Common myeloid progenitor, CD34-positive (primary cell): ENCODE measurements around the gene VASN. TPM values are rescaled to one million over a fixed set of nuclear protein-coding genes. Genes with fewer than 3 reads are reported as not detected.

Source experiments
- CTCF ChIA-PET: fragments of 350-600 bp; sonication (Branson Sonifier 250); formaldehyde crosslinking; loops from one replicate; lab custom pipeline; 2021; ENCODE audit warnings: antibody characterized with exemption; lab: Charles Lee
- POLR2A ChIA-PET: fragments of 350-600 bp; sonication (Branson Sonifier 250); formaldehyde crosslinking; loops from one replicate; lab custom pipeline; 2021; ENCODE audit warnings: antibody characterized with exemption; lab: Charles Lee
- DNase-seq, 3 donors: peaks; one replicate each; pipeline versions ENCODE4 v3.0.0 to v3.0.0-alpha.2; 2013
- H3K27ac ChIP-seq, 2 experiments: 1 replicate in 1 of 2; 2 replicates in 1 of 2; pipeline ENCODE4 v1.7.0; 2013; ENCODE audit warnings: inconsistent platforms in 2 of 2, low read length in 2 of 2, mild to moderate bottlenecking in 2 of 2, low read depth in 1 of 2, moderate library complexity in 1 of 2; ENCODE audit not compliant: severe bottlenecking in 2 of 2, insufficient read depth in 1 of 2, poor library complexity in 1 of 2
- H3K27me3 ChIP-seq, 5 experiments: replicated peaks in 2 of 5; 1 replicate in 3 of 5; 2 replicates in 2 of 5; pipeline versions ENCODE4 v1.6.1 to v1.7.0; 2013; ENCODE audit warnings: low read length in 4 of 5, mild to moderate bottlenecking in 2 of 5, moderate library complexity in 2 of 5, inconsistent platforms in 1 of 5; ENCODE audit not compliant: insufficient read depth in 5 of 5, control insufficient read depth in 4 of 5
- H3K36me3 ChIP-seq, 4 experiments: 1 replicate in 2 of 4; 2 replicates in 2 of 4; pipeline versions ENCODE4 v1.6.1 to v1.7.0; 2013; ENCODE audit warnings: low read length in 3 of 4, control low read depth in 1 of 4, mild to moderate bottlenecking in 1 of 4; ENCODE audit not compliant: control insufficient read depth in 4 of 4, insufficient read depth in 4 of 4
- H3K4me1 ChIP-seq, 4 experiments: 1 replicate in 3 of 4; 2 replicates in 1 of 4; pipeline versions ENCODE4 v1.6.1 to v1.7.1; 2013; ENCODE audit warnings: low read length in 3 of 4, mild to moderate bottlenecking in 3 of 4, control low read depth in 1 of 4, inconsistent platforms in 1 of 4, moderate library complexity in 1 of 4; ENCODE audit not compliant: control insufficient read depth in 4 of 4, insufficient read depth in 4 of 4; ENCODE audit errors: control extremely low read depth in 1 of 4
- H3K4me3 ChIP-seq, 7 experiments: 1 replicate in 4 of 7; 2 replicates in 3 of 7; pipeline versions ENCODE4 v1.5.1 to v1.7.0; 2013; ENCODE audit warnings: mild to moderate bottlenecking in 7 of 7, low read length in 6 of 7, moderate library complexity in 6 of 7, inconsistent platforms in 2 of 7, low read depth in 2 of 7, control low read depth in 1 of 7; ENCODE audit not compliant: insufficient read depth in 4 of 7, control insufficient read depth in 1 of 7; ENCODE audit errors: extremely low read depth in 1 of 7
- H3K9me3 ChIP-seq, 5 experiments: 1 replicate in 4 of 5; 2 replicates in 1 of 5; pipeline versions ENCODE4 v1.6.1 to v1.7.1; 2013; ENCODE audit warnings: low read length in 4 of 5, mild to moderate bottlenecking in 2 of 5, inconsistent platforms in 1 of 5, low read depth in 1 of 5, moderate library complexity in 1 of 5; ENCODE audit not compliant: control insufficient read depth in 4 of 5, insufficient read depth in 2 of 5; ENCODE audit errors: control extremely low read depth in 1 of 5
- WGBS: methylation state at CpG from one replicate; pipeline ENCODE4 v1.1.5; 2013; ENCODE audit not compliant: insufficient coverage; 5-methylcytosine and 5-hydroxymethylcytosine counted together
- polyA plus RNA-seq: library from polyadenylated mRNA; unstranded; fragments of 120-200 nt; gene quantifications from one replicate; pipeline ENCODE4 v1.2.1, GENCODE V29; 2013

Gene VASN
- polyA plus RNA-seq = 0.09 TPM

- CTCF ChIA-PET = interaction anchor here (0.9 to 2.4 kb wide), 5 partner anchors 12 to 31 kb away, joined by 3 to 7 read pairs (median 4); no protein-coding TSS in a partner anchor
Measured at GRCh38 chr16:4371357-4372000, at the start of gene VASN. VASN (plus strand) TSS chr16:4371848; CDS start chr16:4380878, 9,030 bp downstream.

GRCh38 chr16:4322121-4323052, 49.3 kb upstream of the VASN start:
- CTCF ChIA-PET = interaction anchor here (14.1 kb wide), 1 partner anchor 14 kb away, joined by 188 read pairs; no protein-coding TSS in a partner anchor

More at GRCh38 chr16:4371357-4372000, at the start of gene VASN:
- no peak within 1 kb of the TSS for H3K27ac ChIP-seq
- DNase-seq = peak; percentile 52 to 65 (median 63)
- H3K27me3 ChIP-seq = peaks cover 0 to 8% (median 0%) of the 10 kb centered on the region in 5 experiments
- POLR2A ChIA-PET = interaction anchor here (0.5 kb wide), 1 partner anchor 71 kb away, joined by 3 read pairs; no protein-coding TSS in a partner anchor
- peak within 1 kb of the TSS; percentile 24 to 68 (median 52) for H3K4me3 ChIP-seq
- H3K36me3 ChIP-seq = peaks cover 0 to 18% (median 12%) of the 10 kb centered on the region in 4 experiments
- no peaks in the 10 kb centered on the region for H3K9me3 ChIP-seq
- WGBS = 8% methylated on average over 41 of the region's 50 CpGs
- H3K4me1 ChIP-seq = peaks cover 0 to 15% (median 12%) of the 10 kb centered on the region in 4 experiments

GRCh38 chr16:4323071-4323844, 48.4 kb upstream of the VASN start:
- H3K4me1 ChIP-seq = peaks cover 0 to 11% (median 10%) of the 10 kb centered on the region in 4 experiments
- CTCF ChIA-PET = interaction anchor here (14.1 kb wide), 1 partner anchor 15 kb away, joined by 188 read pairs; no protein-coding TSS in a partner anchor
- peaks cover 0 to 1% (median 0%) of the 10 kb centered on the region in 5 experiments for H3K27me3 ChIP-seq

More at GRCh38 chr16:4322121-4323052, 49.3 kb upstream of the VASN start:
- Histone ChIP-seq H3K4me3 (no peak overlapping the region), H3K4me1 (peaks cover 0 to 5% (median 5%) of the 10 kb centered on the region in 4 experiments), H3K27ac (no peak overlapping the region), H3K36me3 (no peaks in the 10 kb centered on the region), H3K27me3 (peaks cover 0 to 2% (median 0%) of the 10 kb centered on the region in 5 experiments), H3K9me3 (no peaks in the 10 kb centered on the region)
- POLR2A ChIA-PET = no interaction called here
- DNase-seq = no peak
- WGBS = 94% methylated on average over 19 of the region's 30 CpGs

GRCh38 chr16:4323845-4324488, 47.7 kb upstream of the VASN start:
- Histone ChIP-seq H3K27me3 (peaks cover 0 to 1% (median 0%) of the 10 kb centered on the region in 5 experiments), H3K9me3 (no peaks in the 10 kb centered on the region), H3K4me3 (no peak overlapping the region), H3K4me1 (peaks cover 0 to 18% (median 16%) of the 10 kb centered on the region in 4 experiments), H3K27ac (no peak overlapping the region), H3K36me3 (no peaks in the 10 kb centered on the region)
- POLR2A ChIA-PET = interaction anchor here (0.5 to 0.7 kb wide), 2 partner anchors 91 to 273 kb away, joined by 3 to 4 read pairs; no protein-coding TSS in a partner anchor
- no peak for DNase-seq
- CTCF ChIA-PET = interaction anchor here (3.7 to 14.1 kb wide), 2 partner anchors 9 to 16 kb away, joined by 14 to 188 read pairs; partner anchors contain the start of gene GLIS2
- WGBS = 84% methylated on average over 10 of the region's 12 CpGs

More at GRCh38 chr16:4323071-4323844, 48.4 kb upstream of the VASN start:
- 87% methylated on average over 15 of the region's 21 CpGs for WGBS
- DNase-seq = no peak
- Histone ChIP-seq H3K4me3 (no peak overlapping the region), H3K36me3 (no peaks in the 10 kb centered on the region), H3K9me3 (no peaks in the 10 kb centered on the region), H3K27ac (no peak overlapping the region)
- POLR2A ChIA-PET = no interaction called here

GRCh38 chr16:4324492-4325252, 47.0 kb upstream of the VASN start:
- H3K27ac ChIP-seq = no peak overlapping the region
- 96% methylated on average over 20 of the region's 22 CpGs for WGBS
- no peaks in the 10 kb centered on the region for H3K27me3 ChIP-seq
- ChIA-PET POLR2A (interaction anchor here (0.7 kb wide), 1 partner anchor 90 kb away, joined by 3 read pairs; no protein-coding TSS in a partner anchor), CTCF (interaction anchor here (3.7 to 14.1 kb wide), 2 partner anchors 9 to 16 kb away, joined by 14 to 188 read pairs; partner anchors contain the start of gene GLIS2)
- H3K36me3 ChIP-seq = no peaks in the 10 kb centered on the region
- peaks cover 0 to 21% (median 17%) of the 10 kb centered on the region in 4 experiments for H3K4me1 ChIP-seq
- DNase-seq = no peak
- no peaks in the 10 kb centered on the region for H3K9me3 ChIP-seq
- H3K4me3 ChIP-seq = no peak overlapping the region
